Body of pancreas (tissue), 4 donors: ENCODE results near the gene ANKRD66.

Experiments used
- POLR2A ChIP-seq, 3 donors: fragments of 450-650 bp; IDR thresholded peaks; one replicate each; pipeline ENCODE4 v1.6.1; 2016; ENCODE audit warnings: antibody characterized with exemption in 3 of 3, mild to moderate bottlenecking in 2 of 3
- TF ChIP-seq, protein P1 (sequence below), 7 experiments: fragments of 450-650 bp in 4 of 7; fragments of 200-600 bp in 3 of 7; sonication (generic) in 3 of 7; IDR thresholded peaks; one replicate each; pipeline ENCODE4 v1.5.1; 2016 to 2019; ENCODE audit warnings: antibody characterized with exemption in 7 of 7

DNA sequence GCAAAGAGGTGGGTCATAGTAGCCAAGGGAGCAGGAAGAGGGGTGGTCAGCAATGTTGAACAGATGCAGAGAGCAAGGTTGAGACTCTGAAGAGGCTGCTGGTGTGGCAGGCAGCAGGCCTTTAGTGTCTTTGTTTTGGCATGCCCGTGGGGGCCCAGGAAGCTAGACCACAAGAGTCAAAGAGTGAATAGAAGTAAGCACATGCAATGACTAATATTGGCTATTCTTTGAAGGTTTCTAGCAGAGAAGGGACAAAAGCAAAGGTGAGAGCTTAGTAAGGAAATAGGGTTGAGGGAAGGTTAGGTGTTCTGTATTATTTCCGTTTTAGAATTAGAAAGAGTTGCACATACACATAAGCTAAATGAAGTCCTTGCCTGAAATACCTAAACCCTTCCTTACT, 40.3 kb upstream of the ANKRD66 start:
- TF ChIP-seq, protein P1, sequence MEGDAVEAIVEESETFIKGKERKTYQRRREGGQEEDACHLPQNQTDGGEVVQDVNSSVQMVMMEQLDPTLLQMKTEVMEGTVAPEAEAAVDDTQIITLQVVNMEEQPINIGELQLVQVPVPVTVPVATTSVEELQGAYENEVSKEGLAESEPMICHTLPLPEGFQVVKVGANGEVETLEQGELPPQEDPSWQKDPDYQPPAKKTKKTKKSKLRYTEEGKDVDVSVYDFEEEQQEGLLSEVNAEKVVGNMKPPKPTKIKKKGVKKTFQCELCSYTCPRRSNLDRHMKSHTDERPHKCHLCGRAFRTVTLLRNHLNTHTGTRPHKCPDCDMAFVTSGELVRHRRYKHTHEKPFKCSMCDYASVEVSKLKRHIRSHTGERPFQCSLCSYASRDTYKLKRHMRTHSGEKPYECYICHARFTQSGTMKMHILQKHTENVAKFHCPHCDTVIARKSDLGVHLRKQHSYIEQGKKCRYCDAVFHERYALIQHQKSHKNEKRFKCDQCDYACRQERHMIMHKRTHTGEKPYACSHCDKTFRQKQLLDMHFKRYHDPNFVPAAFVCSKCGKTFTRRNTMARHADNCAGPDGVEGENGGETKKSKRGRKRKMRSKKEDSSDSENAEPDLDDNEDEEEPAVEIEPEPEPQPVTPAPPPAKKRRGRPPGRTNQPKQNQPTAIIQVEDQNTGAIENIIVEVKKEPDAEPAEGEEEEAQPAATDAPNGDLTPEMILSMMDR (IDR thresholded peaks at IDR 0.05), result no peak
- TF ChIP-seq POLR2A (IDR thresholded peaks at IDR 0.05), result no peak
